HG03571 (cell line): ENCODE results near the gene ASIP.

Source experiments
- ATAC-seq: cut with Tn5 transposase; IDR thresholded peaks from one replicate; pipeline ENCODE4 v1.9.1; 2021; ENCODE audit not compliant: unreplicated experiment

The ASIP gene

GRCh38 chr20:34310481-34311117, 69.4 kb downstream of the ASIP start:
- no peak for ATAC-seq

GRCh38 chr20:34311118-34312023, 70.1 kb downstream of the ASIP start:
- ATAC-seq, result no peak

- no peak for ATAC-seq
Observed at GRCh38 chr20:34312024-34312460, 70.8 kb downstream of the ASIP start.

- peak; percentile 83 for ATAC-seq
Observed at GRCh38 chr20:34312544-34313217, 71.5 kb downstream of the ASIP start.

- no peak for ATAC-seq
Observed at GRCh38 chr20:34315236-34315635, 74.0 kb downstream of the ASIP start.

- ATAC-seq, result no peak
Observed at GRCh38 chr20:34316196-34316814, 75.1 kb downstream of the ASIP start.
